Cardiac septum (tissue), 1 donor: Measurements from ENCODE around the gene CD7. TPM values are rescaled to one million over a fixed set of nuclear protein-coding genes. Genes with fewer than 3 reads are reported as not detected.

ENCODE experiments used
- DNase-seq: peaks from one replicate; pipeline ENCODE4 v3.0.0-alpha.2; 2020; ENCODE audit warnings: low spot score
- intact Hi-C: fragments of 100-400 bp; cut with DNase I; formaldehyde crosslinking; loops from one replicate; pipeline ENCODE4 v1.14.0; 2022
- total RNA-seq: library from RNA; stranded (reverse); fragmentation: NEBNext Ultra II Directional; extraction: Animal tissue kit (Norgen Biotek cat#: 25700); gene quantifications from one replicate; pipeline ENCODE4 v1.2.1, GENCODE V29; 2021
- donor health status: DM: no; HTN: no; CAD: no.

Gene CD7
- total RNA-seq, 1 donor from 2014 or later, result 0.62 TPM

DNA sequence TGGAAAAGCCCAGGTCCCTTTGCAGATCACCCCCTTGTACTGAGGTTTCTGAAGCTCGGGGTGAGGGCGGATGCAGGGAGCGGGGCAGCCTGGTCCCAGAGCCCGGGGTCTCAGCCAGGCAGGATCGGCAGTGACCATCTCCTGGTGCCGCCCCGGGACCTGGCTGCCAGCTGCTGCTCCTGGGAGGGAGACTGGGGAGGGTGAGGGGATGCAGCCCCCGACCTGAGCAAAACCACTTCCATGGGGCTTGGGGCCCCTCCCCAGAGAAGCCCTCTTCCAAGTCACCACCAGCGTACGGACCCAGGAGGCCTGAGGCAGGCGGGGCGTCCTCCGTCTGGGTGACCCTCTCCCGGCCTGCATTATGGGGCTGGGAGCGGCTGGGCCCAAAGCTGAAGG is 14.8 kb downstream of the CD7 start:
- intact Hi-C loops, result no loop called here
- no peak for DNase-seq

DNA sequence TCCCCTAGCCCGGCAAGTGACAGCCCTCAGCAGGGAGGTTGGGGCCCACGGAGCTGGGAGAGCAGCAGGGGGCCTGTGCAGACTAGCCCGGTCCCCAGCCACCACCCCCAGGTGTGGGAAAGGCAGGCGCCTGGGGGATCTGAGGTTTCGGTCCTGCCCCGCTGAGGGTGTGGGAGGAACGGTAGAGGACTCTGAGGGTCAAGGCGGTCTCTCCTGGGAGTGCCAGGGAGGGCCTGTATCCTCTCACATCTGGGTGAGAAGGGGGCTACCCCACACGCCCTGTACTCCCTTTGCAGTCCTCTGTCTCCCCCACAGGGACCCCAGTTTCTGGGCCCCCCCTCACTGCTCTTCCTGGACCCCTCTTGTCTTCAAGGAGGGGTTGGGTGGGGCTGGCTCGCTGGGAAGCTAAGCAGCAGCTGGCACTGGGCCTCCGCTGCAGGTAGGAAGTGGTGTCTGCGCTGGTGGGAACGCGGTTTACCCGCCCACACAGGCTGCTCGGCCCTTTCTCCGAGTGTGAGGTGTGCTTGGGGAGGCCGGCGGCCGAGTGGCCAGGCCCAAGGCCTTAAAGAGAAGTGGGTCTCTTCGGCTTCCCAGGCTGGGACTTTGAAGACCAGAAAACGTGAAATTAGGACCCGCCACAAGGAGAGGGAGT is 15.4 kb downstream of the CD7 start:
- DNase-seq, result no peak
- intact Hi-C loops, result no loop called here

DNA sequence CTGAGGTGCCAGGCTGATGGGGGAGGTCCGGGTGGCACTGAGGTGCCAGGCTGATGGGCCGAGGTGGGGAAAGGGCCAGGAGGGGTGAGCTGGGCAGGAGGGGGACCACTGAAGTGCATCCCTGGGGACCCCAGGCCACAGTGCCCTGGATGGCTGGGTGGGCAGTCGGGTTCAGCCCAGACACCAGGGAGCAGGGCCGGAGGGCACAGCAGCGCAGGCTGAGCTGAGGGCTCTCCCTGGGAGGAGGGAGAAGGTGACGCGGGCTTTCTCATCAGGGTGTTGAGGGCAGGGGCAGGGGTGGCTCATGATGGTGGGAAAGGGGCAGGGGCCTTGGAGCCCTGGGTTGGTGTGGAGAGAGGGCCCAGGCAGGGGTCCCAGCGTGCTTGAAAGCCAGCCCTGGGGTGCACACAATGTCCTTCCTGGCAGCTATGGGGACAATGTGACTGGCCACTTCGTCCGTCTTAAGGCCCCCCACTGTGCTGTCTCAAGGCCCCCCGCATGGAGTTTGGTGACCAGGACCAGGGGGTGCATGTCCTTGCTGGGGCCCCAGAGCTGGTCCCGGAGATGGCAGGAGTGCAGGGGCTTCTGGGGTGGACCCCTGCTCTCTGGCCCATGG is 16.0 kb downstream of the CD7 start:
- intact Hi-C loops, result no loop called here

DNA sequence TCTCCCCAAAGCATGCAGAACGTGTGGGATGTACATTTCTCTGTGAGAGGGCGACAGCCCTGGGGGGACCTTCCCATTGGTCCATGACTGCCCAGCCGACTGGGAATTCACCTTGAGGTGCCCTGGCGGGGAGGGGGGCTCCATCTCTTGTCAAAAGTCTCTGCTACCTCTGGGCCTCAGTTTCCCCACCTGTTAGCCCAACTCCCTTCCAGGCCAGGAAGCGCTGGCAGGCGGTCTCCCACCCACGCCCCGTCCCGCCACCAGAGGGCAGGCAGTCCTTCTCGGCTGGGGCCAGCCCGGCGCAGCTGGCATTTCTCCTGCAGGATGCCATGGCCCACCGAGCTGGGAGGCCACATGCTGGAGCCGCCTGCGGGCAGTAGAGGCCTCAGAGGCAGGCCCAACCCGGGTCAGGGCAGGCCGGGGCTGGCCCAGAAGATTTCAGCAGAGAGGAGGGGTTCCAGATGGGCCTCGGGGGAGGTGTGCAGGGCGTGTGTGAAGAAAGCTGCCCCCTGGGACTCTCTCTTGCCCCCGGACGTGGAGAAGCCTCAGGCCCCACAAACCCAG is 16.6 kb downstream of the CD7 start:
- intact Hi-C loops, result no loop called here
- peak; percentile 88 for DNase-seq

More for the DNA sequence above, 16.0 kb downstream of the CD7 start:
- no peak for DNase-seq

GRCh38 chr17:82300228-82300627 is 17.2 kb downstream of the CD7 start:
- no peak for DNase-seq
- intact Hi-C loops, result no loop called here

- intact Hi-C loops, result loop anchor here (2.0 kb wide), 1 partner anchor 59 kb away; no protein-coding TSS in a partner anchor
- DNase-seq, result no peak
Measured at GRCh38 chr17:82299452-82299851, 18.0 kb downstream of the CD7 start.

DNA sequence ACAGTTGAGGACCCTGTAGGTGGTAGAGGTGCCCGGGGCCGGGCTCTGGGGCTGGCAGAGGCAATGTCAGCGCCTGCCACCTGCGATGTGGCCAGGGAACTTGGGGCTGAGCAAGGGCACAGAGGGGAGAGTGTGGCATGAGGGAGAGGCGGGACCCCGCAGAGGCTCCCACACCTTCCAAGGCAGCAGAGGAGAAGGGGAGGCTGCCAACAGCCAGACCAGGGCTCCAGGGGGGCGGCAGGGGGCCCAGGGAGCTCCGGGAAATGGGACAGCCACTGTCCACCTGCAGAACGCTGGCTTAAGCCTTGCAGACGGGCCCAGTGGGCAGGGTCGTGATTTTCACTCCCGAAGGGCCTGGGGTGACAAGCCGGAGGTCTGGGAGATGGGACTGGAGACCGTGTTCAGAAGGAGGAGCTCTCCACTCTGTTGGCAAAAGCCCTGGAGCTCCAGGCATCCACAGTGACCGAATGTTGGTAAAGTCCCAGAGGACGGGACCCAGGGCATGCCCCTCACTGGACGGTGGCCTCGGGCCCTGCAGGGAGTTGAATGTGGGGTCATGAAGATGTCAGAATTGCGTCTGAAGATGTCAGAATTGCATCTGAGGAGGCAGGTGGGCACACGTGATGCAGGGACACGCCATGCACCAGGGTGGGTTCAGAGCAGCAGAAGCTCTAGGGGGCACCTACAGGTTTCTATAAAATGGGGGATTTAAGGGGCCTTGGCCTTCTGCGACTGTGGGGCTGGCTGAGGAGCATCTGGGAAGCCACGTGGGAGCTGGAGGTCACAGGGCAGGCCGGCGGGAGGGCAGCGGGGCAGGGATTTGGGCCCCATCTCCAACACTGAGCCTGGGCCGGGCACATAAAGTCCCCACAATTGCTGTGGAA is 18.6 kb downstream of the CD7 start:
- intact Hi-C loops, result loop anchor here (2.0 kb wide), 1 partner anchor 58 kb away; no protein-coding TSS in a partner anchor
- DNase-seq, result no peak

- intact Hi-C loops, result loop anchor here (2.0 kb wide), 1 partner anchor 57 kb away; no protein-coding TSS in a partner anchor
Measured at GRCh38 chr17:82297714-82298537, 19.5 kb downstream of the CD7 start.

DNA sequence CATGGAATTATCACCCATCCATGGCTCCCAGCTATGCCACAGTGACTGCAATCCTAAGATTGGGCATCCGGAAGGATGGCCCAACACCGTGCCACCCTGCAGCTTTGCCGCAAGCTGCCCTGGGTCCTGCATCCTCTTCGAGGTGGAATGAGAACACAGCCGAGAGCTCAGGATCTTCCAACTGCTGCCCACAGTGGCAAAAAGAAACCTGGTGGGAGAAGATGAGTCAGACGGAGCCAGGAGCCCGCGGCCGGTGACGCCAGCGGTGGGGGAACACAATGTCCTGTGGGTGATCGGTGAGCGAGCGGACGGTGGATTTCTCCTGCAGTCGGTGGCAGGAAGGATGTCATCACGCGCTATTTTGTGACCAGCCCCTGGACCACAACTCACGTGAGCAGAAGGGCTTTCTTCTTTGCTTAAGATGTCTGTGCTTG is 20.1 kb downstream of the CD7 start:
- intact Hi-C loops, result no loop called here
- peak; percentile 93 for DNase-seq

More at GRCh38 chr17:82297714-82298537, 19.5 kb downstream of the CD7 start:
- peak; percentile 95 for DNase-seq

- intact Hi-C loops, result no loop called here
Measured at GRCh38 chr17:82296511-82297279, 20.7 kb downstream of the CD7 start.

GRCh38 chr17:82295472-82295814 is 22.0 kb downstream of the CD7 start:
- intact Hi-C loops, result no loop called here
- no peak for DNase-seq

More at GRCh38 chr17:82296511-82297279, 20.7 kb downstream of the CD7 start:
- no peak for DNase-seq

DNA sequence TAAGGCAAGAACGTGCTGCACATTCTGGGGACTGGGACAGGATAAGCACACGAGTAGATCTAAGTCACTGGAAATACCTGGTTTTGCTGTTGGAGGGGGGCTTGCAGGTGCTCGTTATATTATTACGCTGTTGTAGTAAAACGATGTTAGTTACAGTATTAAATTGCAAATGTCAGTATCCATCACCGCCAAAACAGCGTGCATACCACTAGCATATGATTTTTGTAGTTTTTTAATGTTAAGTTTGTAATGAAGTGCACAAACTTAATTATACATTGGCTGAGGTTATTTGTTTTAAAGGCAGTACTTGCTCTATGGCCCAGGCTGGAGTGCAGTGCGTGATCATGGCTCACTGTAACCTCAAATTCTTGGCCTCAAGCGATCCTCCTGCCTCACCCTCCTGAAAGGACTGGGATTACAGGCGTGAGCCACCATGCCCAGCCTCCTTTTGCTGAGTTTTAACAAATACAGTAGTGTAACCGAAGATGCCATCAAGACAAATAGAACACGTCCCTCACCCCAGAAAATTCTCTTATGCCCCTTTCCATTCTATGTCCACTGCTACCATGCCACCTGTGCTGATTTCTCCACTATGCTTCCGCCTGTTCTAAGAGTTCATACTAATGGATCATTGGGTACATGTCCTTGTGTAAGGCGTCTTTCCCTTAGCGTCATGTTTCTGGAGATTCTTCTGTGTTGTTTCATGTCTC is 23.2 kb downstream of the CD7 start:
- DNase-seq, result no peak
- intact Hi-C loops, result no loop called here

DNA sequence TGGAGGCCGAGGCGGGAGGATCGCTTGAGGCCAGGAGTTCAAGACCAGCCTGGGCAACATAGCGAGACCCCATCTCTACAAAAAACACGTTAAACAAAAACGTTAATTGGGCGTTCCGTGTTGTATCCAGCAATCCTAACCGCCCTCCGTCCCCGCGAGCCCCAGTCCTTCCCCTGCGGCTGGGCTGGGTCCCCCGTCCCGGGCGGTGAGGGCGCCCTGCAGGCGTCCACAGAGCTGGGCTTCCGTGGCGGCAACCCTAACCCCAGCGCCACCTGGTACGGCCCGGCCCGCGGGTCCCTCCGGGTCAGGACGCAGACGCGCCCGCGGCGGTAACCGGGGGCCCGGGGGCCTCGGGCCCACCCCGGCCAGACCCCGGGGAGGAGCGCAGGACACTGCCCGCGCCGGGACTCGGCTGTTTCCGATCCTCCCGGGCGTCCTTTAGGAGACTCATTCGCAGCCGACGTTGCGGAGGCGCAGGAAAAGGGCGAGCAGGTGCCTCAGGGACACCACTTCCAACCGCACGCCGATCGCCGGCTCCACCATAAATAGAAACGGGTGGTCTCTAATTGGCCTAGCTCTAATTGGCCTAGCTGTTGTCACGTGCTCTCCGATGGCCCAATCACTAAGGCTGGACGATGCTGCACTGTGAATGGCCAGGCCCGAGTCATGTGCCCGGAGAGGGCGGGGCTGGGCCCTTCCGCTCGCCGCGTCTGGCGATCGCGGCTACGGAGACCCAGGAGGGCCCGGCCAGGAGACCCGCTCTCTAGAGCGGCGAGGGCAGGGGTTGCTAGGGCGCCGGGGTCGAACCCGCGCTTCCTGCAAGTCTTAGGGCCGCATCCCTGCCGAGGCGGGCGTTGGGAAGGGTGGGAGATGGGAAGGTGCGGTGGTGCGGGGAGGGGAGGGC is 24.9 kb downstream of the CD7 start:
- DNase-seq, result peak; percentile 97
- intact Hi-C loops, result loop anchor here (2.0 kb wide), 1 partner anchor 18 kb away; no protein-coding TSS in a partner anchor

- intact Hi-C loops, result loop anchor here (2.0 kb wide), 1 partner anchor 17 kb away; no protein-coding TSS in a partner anchor
- no peak for DNase-seq
Measured at GRCh38 chr17:82291582-82292250, 25.7 kb downstream of the CD7 start.

DNA sequence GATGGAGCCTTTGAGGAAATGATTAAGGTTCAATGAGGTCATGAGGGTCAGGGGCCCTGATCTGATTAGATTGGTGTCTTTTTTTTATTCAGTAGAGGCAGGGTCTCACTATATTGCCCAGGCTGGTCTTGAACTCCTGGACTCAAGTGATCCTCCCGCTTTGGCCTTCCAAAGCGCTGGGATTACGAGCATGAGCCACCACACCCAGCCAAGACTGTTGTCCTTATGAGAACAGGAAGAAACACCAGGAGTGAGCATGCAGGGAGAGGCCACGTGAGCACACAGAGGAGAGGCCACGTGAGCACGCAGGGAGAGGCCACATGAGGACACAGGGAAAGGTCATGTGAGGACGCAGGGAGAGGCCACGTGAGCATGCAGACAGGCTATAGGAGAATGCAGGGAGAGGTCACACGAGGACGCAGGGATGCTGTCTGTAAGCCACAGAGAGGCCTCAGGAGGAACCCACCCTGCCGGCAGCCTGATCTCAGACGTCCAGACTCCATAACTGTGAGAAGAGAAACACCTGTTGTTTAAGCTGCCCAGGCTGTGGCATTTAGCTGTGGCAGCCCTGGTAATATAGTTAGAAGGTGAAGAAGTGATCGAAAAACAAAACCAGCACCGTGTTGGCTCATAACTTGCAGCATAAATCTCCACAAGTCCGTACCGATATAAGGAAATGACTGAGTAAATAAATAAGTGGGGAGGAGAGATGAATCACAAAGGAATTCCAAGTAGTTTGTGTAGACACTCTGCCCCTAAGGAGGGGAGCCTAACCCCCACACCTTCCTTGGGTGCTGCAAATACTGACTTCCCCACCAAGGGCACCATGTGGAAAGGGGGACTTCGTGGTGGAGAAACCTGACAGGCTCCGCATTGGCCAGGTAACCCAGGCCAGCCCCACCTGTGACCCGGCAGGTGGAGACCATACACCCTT is 29.3 kb downstream of the CD7 start:
- DNase-seq, result no peak
- intact Hi-C loops, result no loop called here
